ENCODE results near the gene FOXP2.

GRCh38 chr7:114569220-114569619 lies 154.6 kb downstream of the FOXP2 start:
- TF ChIP-seq, protein P1, sequence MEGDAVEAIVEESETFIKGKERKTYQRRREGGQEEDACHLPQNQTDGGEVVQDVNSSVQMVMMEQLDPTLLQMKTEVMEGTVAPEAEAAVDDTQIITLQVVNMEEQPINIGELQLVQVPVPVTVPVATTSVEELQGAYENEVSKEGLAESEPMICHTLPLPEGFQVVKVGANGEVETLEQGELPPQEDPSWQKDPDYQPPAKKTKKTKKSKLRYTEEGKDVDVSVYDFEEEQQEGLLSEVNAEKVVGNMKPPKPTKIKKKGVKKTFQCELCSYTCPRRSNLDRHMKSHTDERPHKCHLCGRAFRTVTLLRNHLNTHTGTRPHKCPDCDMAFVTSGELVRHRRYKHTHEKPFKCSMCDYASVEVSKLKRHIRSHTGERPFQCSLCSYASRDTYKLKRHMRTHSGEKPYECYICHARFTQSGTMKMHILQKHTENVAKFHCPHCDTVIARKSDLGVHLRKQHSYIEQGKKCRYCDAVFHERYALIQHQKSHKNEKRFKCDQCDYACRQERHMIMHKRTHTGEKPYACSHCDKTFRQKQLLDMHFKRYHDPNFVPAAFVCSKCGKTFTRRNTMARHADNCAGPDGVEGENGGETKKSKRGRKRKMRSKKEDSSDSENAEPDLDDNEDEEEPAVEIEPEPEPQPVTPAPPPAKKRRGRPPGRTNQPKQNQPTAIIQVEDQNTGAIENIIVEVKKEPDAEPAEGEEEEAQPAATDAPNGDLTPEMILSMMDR (IDR thresholded peaks at IDR 0.05; ENCODE audit: low read length) = no peak
- TF ChIP-seq EZH2 (IDR thresholded peaks at IDR 0.05; ENCODE audit: borderline replicate concordance, low read length) = no peak
